Measurements from ENCODE around the gene DDX49. TPM values are rescaled to one million over a fixed set of nuclear protein-coding genes. Genes with fewer than 3 reads are reported as not detected.
"Not testable (repeated sequence)": the region's sequence is repeated elsewhere in the genome, so short reads cannot be mapped to it uniquely, and the experiment has no call there.

The DDX49 gene
- total RNA-seq, 1 donor from 2014 or later = 44.7 TPM

DNA sequence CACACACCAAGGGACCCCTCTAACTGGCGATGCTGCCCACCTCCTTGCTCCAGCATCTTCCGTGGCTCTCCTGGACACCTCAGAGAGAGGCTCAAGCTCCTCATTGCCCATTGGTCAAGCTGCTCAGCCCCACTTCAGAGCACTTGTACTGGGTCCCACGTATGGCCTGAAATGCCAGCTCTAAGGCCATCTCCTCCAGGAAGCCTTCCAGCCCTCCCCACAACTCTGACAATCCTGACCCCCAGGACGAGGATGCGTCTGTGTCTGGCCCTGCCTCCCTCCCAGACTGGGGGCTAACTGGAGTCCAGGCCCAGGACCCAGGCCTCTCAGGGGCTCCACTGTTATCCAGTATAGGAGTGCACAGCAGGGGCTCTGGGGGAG is 29.5 kb downstream of the DDX49 start:
- no peak overlapping the region for H3K4me3 Mint-ChIP-seq (ENCODE audit: low read depth)
- no peak for DNase-seq (ENCODE audit: low spot score, unreplicated experiment)
- no peak overlapping the region for H3K27ac Mint-ChIP-seq
- peaks cover 3% of the 10 kb centered on the region for H3K36me3 Mint-ChIP-seq (ENCODE audit: insufficient read depth)
- no peaks in the 10 kb centered on the region for H3K9me3 Mint-ChIP-seq (ENCODE audit: low read depth)
- TF ChIP-seq, protein P1, sequence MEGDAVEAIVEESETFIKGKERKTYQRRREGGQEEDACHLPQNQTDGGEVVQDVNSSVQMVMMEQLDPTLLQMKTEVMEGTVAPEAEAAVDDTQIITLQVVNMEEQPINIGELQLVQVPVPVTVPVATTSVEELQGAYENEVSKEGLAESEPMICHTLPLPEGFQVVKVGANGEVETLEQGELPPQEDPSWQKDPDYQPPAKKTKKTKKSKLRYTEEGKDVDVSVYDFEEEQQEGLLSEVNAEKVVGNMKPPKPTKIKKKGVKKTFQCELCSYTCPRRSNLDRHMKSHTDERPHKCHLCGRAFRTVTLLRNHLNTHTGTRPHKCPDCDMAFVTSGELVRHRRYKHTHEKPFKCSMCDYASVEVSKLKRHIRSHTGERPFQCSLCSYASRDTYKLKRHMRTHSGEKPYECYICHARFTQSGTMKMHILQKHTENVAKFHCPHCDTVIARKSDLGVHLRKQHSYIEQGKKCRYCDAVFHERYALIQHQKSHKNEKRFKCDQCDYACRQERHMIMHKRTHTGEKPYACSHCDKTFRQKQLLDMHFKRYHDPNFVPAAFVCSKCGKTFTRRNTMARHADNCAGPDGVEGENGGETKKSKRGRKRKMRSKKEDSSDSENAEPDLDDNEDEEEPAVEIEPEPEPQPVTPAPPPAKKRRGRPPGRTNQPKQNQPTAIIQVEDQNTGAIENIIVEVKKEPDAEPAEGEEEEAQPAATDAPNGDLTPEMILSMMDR (IDR thresholded peaks at IDR 0.05; ENCODE audit: unreplicated experiment) = no peak
- no peaks in the 10 kb centered on the region for H3K27me3 Mint-ChIP-seq
- H3K4me1 Mint-ChIP-seq (ENCODE audit: low read depth) = no peaks in the 10 kb centered on the region

GRCh38 chr19:18949858-18950257 is 30.3 kb downstream of the DDX49 start:
- Mint-ChIP-seq H3K27me3 (no peaks in the 10 kb centered on the region), H3K4me3 (ENCODE audit: low read depth) (no peak overlapping the region), H3K27ac (no peak overlapping the region), H3K9me3 (ENCODE audit: low read depth) (peaks cover 1% of the 10 kb centered on the region), H3K36me3 (ENCODE audit: insufficient read depth) (peaks cover 3% of the 10 kb centered on the region), H3K4me1 (ENCODE audit: low read depth) (no peaks in the 10 kb centered on the region)
- TF ChIP-seq, protein P1 (IDR thresholded peaks at IDR 0.05; ENCODE audit: unreplicated experiment) = no peak
- no peak for DNase-seq (ENCODE audit: low spot score, unreplicated experiment)

DNA sequence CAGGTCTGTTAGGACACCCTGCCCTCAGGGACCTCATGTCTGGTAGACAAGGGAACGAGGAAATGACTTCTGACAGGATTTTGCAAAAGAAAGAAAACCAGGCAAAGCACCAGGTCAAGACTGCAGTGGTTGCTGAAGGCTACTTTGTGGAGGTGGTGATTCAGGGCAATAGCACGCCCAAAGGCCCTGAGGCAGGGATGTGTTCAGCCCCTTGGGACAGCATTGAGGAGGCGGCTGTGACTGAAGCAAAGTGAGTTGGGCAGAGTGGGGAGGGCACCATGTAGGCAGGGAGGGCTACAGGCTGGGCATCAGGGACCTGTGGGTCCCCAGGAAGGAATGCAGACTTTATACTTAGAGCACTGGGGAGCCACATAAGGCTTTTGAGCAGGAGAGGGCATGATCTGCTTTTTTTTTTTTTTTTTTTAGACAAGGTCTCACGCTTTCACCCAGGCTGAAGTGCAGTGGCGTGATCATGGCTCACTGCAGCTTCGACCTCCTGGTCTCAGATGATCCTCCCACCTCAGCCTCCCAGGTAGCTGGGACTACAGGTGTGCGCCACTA is 32.3 kb downstream of the DDX49 start:
- no peaks in the 10 kb centered on the region for H3K27me3 Mint-ChIP-seq
- H3K4me1 Mint-ChIP-seq (ENCODE audit: low read depth) = no peaks in the 10 kb centered on the region
- DNase-seq (ENCODE audit: low spot score, unreplicated experiment) = no peak
- TF ChIP-seq, protein P1 (IDR thresholded peaks at IDR 0.05; ENCODE audit: unreplicated experiment) = no peak
- no peak overlapping the region for H3K4me3 Mint-ChIP-seq (ENCODE audit: low read depth)
- H3K36me3 Mint-ChIP-seq (ENCODE audit: insufficient read depth) = no peaks in the 10 kb centered on the region
- peaks cover 4% of the 10 kb centered on the region for H3K9me3 Mint-ChIP-seq (ENCODE audit: low read depth)
- H3K27ac Mint-ChIP-seq = peak overlapping the region; percentile 29

- not testable (repeated sequence) for H3K4me1 Mint-ChIP-seq (ENCODE audit: low read depth); H3K27me3 Mint-ChIP-seq; H3K4me3 Mint-ChIP-seq (ENCODE audit: low read depth); DNase-seq (ENCODE audit: low spot score, unreplicated experiment); H3K9me3 Mint-ChIP-seq (ENCODE audit: low read depth); H3K27ac Mint-ChIP-seq; H3K36me3 Mint-ChIP-seq (ENCODE audit: insufficient read depth)
Observed at GRCh38 chr19:18952364-18953003, 33.0 kb downstream of the DDX49 start.

- H3K4me1 Mint-ChIP-seq (ENCODE audit: low read depth) = no peaks in the 10 kb centered on the region
- no peak overlapping the region for H3K27ac Mint-ChIP-seq
- H3K36me3 Mint-ChIP-seq (ENCODE audit: insufficient read depth) = no peaks in the 10 kb centered on the region
- H3K27me3 Mint-ChIP-seq = no peaks in the 10 kb centered on the region
- no peak overlapping the region for H3K4me3 Mint-ChIP-seq (ENCODE audit: low read depth)
- H3K9me3 Mint-ChIP-seq (ENCODE audit: low read depth) = peaks cover 4% of the 10 kb centered on the region
- TF ChIP-seq, protein P1 (IDR thresholded peaks at IDR 0.05; ENCODE audit: unreplicated experiment) = no peak
- no peak for DNase-seq (ENCODE audit: low spot score, unreplicated experiment)
Observed at GRCh38 chr19:18954094-18954493, 34.6 kb downstream of the DDX49 start.

DNA sequence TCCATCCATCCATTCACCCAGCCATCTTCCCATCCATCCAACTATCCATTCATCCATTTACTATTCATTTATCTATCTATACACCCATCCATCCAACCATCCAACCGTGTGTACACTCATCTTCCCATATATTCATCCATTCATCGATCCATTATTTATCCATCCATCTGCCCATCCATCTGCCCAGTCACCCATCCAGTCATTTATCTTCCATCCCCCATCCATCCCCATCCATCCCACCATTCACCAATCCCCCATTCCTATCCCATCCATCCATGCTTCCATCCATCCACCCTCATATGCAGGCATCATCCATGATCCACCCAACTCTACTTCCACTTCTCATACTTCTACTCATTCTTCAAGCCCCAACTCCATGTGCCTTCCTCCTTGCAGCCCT is 35.5 kb downstream of the DDX49 start:
- H3K4me1 Mint-ChIP-seq (ENCODE audit: low read depth) = no peaks in the 10 kb centered on the region
- peaks cover 4% of the 10 kb centered on the region for H3K9me3 Mint-ChIP-seq (ENCODE audit: low read depth)
- no peak overlapping the region for H3K4me3 Mint-ChIP-seq (ENCODE audit: low read depth)
- no peak for DNase-seq (ENCODE audit: low spot score, unreplicated experiment)
- no peaks in the 10 kb centered on the region for H3K27me3 Mint-ChIP-seq
- H3K36me3 Mint-ChIP-seq (ENCODE audit: insufficient read depth) = no peaks in the 10 kb centered on the region
- TF ChIP-seq, protein P1 (IDR thresholded peaks at IDR 0.05; ENCODE audit: unreplicated experiment) = no peak
- no peak overlapping the region for H3K27ac Mint-ChIP-seq

Measured in progenitor cell of endocrine pancreas (in vitro differentiated cells).